RWPE1 (cell line): Measurements from ENCODE around the gene HNF1B.

ENCODE experiments used
- CTCF ChIA-PET: fragments of 350-600 bp; sonication (Branson Sonifier 250); formaldehyde crosslinking; extraction: SDS; loops from one replicate; lab custom pipeline; 2021; lab: Yijun Ruan, JAX
- POLR2A ChIA-PET: fragments of 400-600 bp; formaldehyde crosslinking; extraction: SDS; loops from one replicate; lab custom pipeline; 2020; ENCODE audit warnings: antibody characterized with exemption; ENCODE audit not compliant: low non-redundant PET; lab: Yijun Ruan, JAX
- DNase-seq: peaks from one replicate; pipeline ENCODE4 v3.0.0; 2012; ENCODE audit warnings: low spot score
- H3K27ac ChIP-seq: fragments of 450-650 bp; 2 replicates; pipeline ENCODE4 v1.5.1; 2017
- CTCF ChIP-seq: fragments of 450-650 bp; conservative IDR thresholded peaks from 2 replicates; pipeline ENCODE4 v1.5.1; 2017; ENCODE audit warnings: low read depth, mild to moderate bottlenecking

The HNF1B gene

GRCh38 chr17:37643118-37643766 lies 101.6 kb downstream of the HNF1B start, which contains the start of gene DDX52:
Gene DDX52 (minus strand): TSS chr17:37643446. CDS start chr17:37643420, 26 bp downstream.
- no peak for TF ChIP-seq CTCF
- peak; percentile 97 for DNase-seq
- ChIA-PET POLR2A (interaction anchor here (0.8 kb wide), 1 partner anchor 26 kb away, joined by 4 read pairs; no protein-coding TSS in a partner anchor), CTCF (interaction anchor here (0.7 to 1.0 kb wide), 2 partner anchors 63 to 1161 kb away, joined by 3 read pairs; no protein-coding TSS in a partner anchor)
- H3K27ac ChIP-seq: peak within 1 kb of the TSS; percentile 84

- peak; percentile 43 for DNase-seq
- ChIA-PET CTCF (no interaction called here), POLR2A (no interaction called here)
- TF ChIP-seq CTCF: no peak
- H3K27ac ChIP-seq: peak overlapping the region; percentile 84
Measured at GRCh38 chr17:37642681-37643080, 102.2 kb downstream of the HNF1B start.

- CTCF ChIA-PET: interaction anchor here (1.6 kb wide), 1 partner anchor 176 kb away, joined by 5 read pairs; no protein-coding TSS in a partner anchor
- no peak for DNase-seq
- TF ChIP-seq CTCF: no peak
- H3K27ac ChIP-seq: no peak overlapping the region
- POLR2A ChIA-PET: no interaction called here
Measured at GRCh38 chr17:37640015-37640414, 104.8 kb downstream of the HNF1B start.

- CTCF ChIA-PET: interaction anchor here (0.6 kb wide), 1 partner anchor 29 kb away, joined by 4 read pairs; no protein-coding TSS in a partner anchor
- no peak overlapping the region for H3K27ac ChIP-seq
- no peak for TF ChIP-seq CTCF
- DNase-seq: no peak
- POLR2A ChIA-PET: no interaction called here
Measured at GRCh38 chr17:37637956-37638355, 106.9 kb downstream of the HNF1B start.
